H4 (cell line): ENCODE measurements around the gene NEUROD4. TPM values are rescaled to one million over a fixed set of nuclear protein-coding genes. Genes with fewer than 3 reads are reported as not detected.

Source experiments
- DNase-seq: peaks from one replicate; pipeline ENCODE4 v3.0.0-alpha.2; 2015; ENCODE audit warnings: low spot score
- total RNA-seq: library from RNA; depleted of rRNA; stranded (reverse); fragments of >200 nt; shearing (Covaris generic); gene quantifications from 2 replicates; pipeline ENCODE4 v1.2.3, GENCODE V29; 2014; rRNA removed

NEUROD4 gene
- total RNA-seq, 1 experiment from 2014 or later, result not detected

DNA sequence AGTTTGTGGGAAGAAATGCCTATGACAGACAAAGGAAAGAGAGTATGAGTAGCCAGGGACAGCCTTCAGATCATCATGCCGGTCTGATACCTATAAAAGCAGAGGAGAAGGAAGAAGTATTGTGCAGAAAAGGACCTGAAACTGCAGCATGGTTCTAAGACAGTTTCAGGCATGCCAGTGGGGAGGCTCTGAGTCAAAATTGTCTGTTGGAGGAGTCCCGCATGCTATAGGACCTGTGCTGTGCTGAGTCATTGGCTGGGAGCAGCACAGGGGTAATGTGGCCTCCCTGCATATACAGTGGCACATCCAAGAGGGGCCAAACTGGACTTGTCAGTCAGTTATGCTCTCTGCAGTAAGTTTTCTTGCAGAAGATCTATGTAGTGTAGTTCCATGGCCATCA lies 40.7 kb downstream of the NEUROD4 start:
- no peak for DNase-seq

DNA sequence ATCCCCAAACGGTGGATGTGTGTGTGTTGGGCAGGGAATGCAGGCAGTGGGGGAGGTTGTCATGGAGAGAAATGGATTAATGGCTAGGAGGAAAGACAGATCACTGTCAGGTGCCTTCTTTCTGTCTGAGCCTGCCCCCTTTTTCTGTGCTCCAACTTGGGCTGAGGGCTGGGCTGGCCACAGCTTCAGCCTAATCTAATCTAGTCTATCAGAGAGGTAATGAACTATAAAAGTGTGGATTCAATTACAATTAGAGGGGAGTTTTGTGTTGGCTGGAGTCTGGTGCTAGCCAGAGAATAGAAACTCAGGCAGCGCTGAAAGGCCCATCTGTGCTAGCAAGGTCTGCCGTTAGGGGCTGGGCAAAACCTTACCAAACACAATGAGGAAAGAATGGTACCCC lies 41.2 kb downstream of the NEUROD4 start:
- no peak for DNase-seq

DNA sequence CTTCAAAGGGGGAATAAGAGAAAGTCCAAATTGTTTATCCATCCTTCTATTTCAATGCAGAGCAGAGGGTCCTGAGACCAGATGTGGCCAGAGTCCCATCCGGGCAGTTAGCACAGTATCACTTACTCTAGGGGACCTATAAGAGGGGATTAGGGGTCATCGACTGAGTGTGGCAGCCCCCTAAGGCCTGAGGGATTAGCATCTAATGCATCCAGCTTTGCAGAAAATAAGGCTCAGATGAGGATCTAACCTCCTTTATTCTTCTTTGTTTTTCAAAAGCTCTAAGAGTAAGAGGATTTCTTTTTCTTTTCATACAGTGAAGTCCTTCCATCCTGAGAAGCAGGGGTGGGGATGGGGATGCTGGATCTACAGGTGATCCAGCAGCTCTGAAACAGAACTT lies 43.5 kb downstream of the NEUROD4 start:
- no peak for DNase-seq

DNA sequence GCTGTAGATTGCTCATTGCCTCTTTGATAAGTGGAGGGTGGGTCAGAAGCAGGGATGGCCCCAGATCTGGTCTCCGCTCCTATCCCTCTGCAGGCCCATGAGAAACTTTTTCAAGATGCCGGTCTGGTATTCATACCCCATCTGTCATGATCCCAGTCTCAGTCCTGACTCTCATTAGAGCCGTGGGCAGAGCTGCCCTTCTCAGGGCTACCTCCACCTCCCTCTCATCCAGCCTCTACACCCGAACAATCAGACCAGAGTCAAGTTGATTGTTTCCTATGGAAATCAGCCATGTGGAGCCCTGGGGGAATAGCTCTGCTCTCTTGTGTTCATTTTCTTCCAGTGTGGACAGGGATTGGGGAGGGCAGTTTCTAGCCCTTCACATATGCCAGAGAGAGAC lies 45.8 kb downstream of the NEUROD4 start:
- DNase-seq, result no peak

DNA sequence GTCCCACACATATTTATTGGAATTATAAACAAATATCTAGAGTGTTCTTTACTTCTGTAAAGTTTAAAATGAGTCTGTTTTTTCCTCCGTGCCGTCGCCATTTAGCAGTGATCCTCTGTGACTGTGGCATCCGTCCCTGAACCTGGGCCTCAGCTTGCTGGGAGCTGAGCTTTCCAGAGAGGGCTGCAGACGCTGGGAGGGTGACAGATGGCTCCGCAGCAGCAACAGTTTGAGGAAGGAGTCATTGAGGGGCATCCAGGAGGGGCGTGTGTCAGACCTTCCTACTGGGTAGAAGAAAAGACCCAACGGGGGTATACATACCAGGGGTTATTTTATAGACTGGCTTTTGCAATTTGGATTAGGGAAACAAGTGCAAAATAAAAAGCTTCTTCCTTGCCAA lies 47.9 kb downstream of the NEUROD4 start:
- no peak for DNase-seq

DNA sequence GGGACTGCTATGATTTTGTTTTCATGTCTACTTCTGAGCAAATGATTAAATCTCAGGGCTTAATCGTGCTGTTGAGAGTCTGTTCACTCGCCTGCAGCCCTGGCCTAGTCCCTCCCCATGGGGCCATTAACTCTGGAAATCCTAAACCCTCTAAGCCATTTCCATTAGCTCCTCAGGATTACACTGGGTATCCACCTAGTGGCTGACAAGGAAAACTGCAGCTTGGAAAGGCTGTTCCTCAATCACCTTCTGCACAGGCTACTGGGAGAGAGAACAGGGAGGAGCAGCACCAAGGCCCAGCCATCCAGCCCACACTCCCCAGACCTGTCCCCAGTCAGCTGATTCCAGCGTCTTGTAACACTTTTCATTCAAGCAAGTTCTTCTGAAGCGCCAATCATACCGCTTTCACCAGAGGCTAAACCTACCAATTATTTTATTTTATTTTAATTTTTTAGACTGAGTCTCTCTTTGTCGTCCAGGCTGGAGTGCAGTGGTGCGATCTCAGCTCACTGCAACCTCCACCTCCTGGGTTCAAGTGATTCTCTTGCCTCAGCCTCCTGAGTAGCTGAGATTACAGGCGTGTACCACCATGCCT lies 48.7 kb downstream of the NEUROD4 start:
- peak; percentile 68 for DNase-seq

DNA sequence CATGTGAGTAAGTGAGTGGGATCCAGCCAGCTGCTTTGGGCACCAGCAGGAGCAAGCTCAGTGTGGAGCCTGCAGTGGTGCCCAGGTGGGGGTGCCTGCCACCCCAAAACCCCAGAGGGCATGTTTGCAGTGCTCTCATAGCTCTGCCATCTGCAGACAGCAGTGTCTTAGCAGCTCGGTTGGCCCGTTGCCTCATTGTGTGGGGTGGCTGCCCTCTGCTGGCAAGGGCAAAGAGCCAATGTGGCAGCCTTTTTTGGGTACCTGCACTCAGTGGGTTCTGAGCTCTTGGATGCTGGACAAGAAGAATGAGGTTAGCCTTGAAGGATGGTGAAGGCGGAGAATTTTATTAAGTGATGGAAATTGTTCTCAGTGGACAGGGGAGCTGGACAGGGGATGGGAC lies 52.3 kb downstream of the NEUROD4 start:
- peak; percentile 62 for DNase-seq

DNA sequence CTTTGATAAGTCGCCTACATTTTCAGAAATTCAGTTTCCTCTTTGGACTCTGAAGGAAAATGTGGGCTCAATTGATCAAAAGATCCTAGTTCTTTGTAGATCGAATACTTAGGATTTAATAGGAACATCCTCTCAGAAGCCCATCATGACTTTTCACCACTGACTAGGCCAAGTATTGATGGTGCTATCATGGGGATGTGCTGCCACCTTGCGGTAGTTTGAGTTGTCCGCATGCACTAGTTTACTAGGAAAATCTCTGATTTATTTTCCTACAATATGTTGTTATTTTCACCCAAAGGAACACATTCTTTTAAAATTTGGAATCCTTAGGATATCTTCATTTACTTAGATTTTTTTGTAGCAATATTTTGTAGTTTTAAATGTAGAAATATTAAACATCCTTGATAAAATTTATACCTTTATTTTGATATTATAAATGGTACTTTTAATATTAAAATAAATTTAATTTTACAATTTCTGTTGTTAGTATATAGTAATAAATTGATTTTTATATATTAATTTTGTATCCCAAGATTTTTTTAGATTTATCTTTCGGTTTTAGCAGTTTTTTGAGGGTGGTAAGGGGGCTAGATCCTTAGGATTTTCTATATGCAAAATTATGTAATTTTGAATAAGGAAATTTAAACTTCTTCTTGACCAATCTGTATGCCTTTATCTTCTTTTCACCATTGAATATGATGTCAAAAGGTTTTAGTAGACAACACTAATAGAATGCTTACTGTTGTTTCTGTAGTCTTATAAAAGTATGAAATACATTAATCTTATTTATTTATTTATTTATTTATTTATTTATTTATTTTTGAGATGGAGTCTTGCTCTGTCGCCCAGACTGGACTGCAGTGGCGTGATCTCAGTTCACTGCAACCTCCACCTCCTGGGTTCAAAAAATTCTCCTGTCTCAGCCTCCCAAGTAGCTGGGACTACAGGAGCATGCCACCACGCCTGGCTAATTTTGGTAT lies 53.6 kb downstream of the NEUROD4 start:
- DNase-seq, result peak; percentile 65

DNA sequence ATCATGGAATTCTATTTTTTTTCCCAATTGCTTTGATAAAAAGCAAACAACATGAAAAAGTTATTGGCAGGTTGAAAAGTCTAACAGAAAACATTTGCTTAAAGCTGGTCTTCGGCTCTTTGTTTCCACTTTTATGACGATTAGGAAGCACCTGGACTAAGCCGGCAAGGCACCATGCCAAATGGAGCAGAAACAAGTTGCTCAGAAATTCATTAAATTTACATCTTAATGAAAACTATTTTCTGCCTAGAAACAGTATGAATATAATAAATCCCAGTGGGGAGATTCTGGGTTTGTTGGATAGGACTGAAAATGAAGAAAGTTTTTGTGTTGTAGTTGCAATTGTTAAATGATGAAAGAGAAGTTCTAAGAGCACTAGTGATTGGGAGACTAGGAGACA lies 55.0 kb downstream of the NEUROD4 start:
- no peak for DNase-seq

Other genes starting within 250 kb of the NEUROD4 start
- gene MUCL1, start 165.5 kb upstream of the NEUROD4 start, total RNA-seq, result not detected in 2 replicates
- gene TESPA1, start 35.2 kb upstream of the NEUROD4 start, total RNA-seq, result 1.8 and 11.7 TPM in 2 replicates
- not detected in 2 replicates for gene OR9K2, start 106.4 kb downstream of the NEUROD4 start, total RNA-seq
- gene OR10A7, start 201.1 kb downstream of the NEUROD4 start, total RNA-seq, result not detected in 2 replicates
- not detected in 2 replicates for gene OR6C74, start 224.6 kb downstream of the NEUROD4 start, total RNA-seq